Mesothelial cell of epicardium (in vitro differentiated cells): ENCODE data around the gene TMCC1. TPM values are rescaled to one million over a fixed set of nuclear protein-coding genes. Genes with fewer than 3 reads are reported as not detected.
A peak's percentile ranks its signal among the peaks of the same experiment; 100 is the strongest.

Experiments used
- DNase-seq, 2 experiments: peaks; one replicate each; pipeline ENCODE4 v3.0.0; 2021; ENCODE audit warnings: low spot score in 2 of 2; ENCODE audit not compliant: unreplicated experiment in 2 of 2
- H3K27ac Mint-ChIP-seq: 2 replicates; pipeline ENCODE4 v1.8.0; 2021; ENCODE audit warnings: mixed read lengths
- H3K27me3 Mint-ChIP-seq: 2 replicates; pipeline ENCODE4 v1.8.0; 2021; ENCODE audit warnings: low read depth, mixed read lengths
- H3K36me3 Mint-ChIP-seq: 2 replicates; pipeline ENCODE4 v1.8.0; 2021; ENCODE audit warnings: mixed read lengths
- H3K4me1 Mint-ChIP-seq: 2 replicates; pipeline ENCODE4 v1.8.0; 2021; ENCODE audit warnings: mixed read lengths
- H3K4me3 Mint-ChIP-seq: 2 replicates; pipeline ENCODE4 v1.8.0; 2021; ENCODE audit warnings: mild to moderate bottlenecking, moderate library complexity, mixed read lengths
- H3K9me3 Mint-ChIP-seq: 2 replicates; pipeline ENCODE4 v1.8.0; 2021; ENCODE audit warnings: mixed read lengths
- total RNA-seq: library from RNA; stranded (reverse); gene quantifications from 3 replicates; pipeline ENCODE4 v1.2.1, GENCODE V29; 2021
- TF ChIP-seq, protein P1 (sequence below): fragments of 200-600 bp; sonication (generic); IDR thresholded peaks from one replicate; pipeline ENCODE4 v1.5.0; 2021; ENCODE audit warnings: antibody characterized with exemption; ENCODE audit not compliant: unreplicated experiment

Gene TMCC1
- total RNA-seq, 1 donor from 2014 or later, result 52.4 TPM

DNA sequence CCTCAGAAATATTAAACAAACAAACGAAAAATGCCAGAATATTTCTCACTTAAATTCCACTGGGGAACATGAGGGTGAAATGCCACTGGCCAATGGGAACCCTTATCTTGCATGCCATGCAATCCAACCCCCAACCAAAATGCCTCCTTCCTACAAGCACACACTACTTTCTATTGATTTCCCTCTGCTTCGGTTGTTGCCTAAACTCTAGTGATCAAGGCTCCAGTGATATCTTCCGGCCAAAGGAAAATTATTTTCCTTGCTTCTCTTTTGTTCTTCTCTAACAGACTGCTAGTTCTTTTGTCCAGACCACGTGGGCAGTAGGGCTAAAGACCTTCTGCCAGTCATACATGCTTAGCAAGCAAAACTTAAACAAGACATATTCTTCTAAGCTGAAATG is 115.7 kb downstream of the TMCC1 start:
- H3K4me1 Mint-ChIP-seq, result peaks cover 7% of the 10 kb centered on the region
- H3K9me3 Mint-ChIP-seq, result peaks cover 5% of the 10 kb centered on the region
- H3K4me3 Mint-ChIP-seq, result no peak overlapping the region
- peak overlapping the region; percentile 24 for H3K27ac Mint-ChIP-seq
- peaks cover 8% of the 10 kb centered on the region for H3K36me3 Mint-ChIP-seq
- H3K27me3 Mint-ChIP-seq, result no peaks in the 10 kb centered on the region
- TF ChIP-seq, protein P1, sequence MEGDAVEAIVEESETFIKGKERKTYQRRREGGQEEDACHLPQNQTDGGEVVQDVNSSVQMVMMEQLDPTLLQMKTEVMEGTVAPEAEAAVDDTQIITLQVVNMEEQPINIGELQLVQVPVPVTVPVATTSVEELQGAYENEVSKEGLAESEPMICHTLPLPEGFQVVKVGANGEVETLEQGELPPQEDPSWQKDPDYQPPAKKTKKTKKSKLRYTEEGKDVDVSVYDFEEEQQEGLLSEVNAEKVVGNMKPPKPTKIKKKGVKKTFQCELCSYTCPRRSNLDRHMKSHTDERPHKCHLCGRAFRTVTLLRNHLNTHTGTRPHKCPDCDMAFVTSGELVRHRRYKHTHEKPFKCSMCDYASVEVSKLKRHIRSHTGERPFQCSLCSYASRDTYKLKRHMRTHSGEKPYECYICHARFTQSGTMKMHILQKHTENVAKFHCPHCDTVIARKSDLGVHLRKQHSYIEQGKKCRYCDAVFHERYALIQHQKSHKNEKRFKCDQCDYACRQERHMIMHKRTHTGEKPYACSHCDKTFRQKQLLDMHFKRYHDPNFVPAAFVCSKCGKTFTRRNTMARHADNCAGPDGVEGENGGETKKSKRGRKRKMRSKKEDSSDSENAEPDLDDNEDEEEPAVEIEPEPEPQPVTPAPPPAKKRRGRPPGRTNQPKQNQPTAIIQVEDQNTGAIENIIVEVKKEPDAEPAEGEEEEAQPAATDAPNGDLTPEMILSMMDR, result no peak
- no peak for DNase-seq

DNA sequence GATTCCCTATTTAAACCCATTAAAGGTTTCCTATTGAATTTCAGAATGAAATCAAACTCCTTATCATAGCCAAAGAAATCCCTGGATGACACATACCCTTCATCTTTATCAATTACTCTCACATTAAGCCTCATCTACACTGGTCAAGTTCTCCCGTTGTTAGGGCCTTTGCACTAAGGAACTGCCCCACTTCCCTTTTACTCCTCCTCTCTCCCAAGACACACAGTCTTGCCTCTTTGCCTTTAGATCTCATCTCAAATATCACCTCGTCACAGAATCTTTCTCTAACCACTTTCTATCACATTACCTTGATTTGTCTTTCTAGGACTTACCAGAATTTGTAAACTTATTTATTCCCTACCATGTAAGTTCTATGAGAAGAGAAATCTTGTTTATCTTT is 117.6 kb downstream of the TMCC1 start:
- Mint-ChIP-seq H3K27ac (no peak overlapping the region), H3K4me1 (peaks cover 7% of the 10 kb centered on the region), H3K36me3 (peaks cover 8% of the 10 kb centered on the region), H3K27me3 (no peaks in the 10 kb centered on the region), H3K4me3 (no peak overlapping the region), H3K9me3 (peaks cover 5% of the 10 kb centered on the region)
- TF ChIP-seq, protein P1, result no peak
- no peak for DNase-seq

DNA sequence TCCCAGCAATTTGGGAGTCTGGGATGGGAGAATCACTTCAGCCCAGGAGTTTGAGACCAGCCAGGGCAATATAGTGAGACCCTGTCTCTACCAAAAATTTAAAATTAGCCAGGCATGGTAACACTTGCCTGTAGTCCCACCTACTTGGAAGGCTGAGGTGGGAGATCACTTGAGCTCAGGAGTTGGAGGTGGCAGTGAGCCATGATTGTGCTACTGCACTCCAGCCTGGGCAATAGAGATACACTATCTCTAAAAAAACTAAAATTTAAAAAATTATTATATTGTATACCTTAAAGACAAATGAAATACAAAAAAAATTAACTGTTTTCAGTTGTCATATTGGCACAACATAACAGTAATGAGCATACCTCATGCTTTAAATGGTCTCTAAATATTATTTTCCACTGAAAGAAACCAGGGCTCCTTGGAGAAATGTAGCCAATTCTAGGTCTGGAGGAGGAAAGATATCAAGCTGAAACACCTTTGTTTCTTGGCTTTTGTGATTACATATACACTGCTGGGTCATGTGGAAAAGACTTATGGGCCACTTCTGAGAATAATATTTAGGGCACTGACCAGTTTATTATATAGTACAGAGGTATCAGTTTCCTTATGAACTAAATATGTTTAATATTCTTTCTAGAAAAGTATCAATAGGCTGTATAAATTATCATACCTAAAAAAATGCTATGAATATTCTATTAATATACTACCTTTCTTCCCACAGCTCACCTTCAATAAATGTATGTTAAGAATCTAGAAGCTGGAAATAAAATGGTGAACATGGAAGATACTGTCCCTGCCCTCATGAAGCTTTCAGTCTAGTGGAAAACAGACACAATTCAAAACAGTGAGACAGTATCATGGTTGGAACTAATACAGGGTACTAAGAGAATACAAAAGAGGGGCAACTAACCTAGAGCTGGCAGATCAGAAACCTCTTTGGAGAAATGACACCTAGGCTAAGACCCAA is 119.5 kb downstream of the TMCC1 start:
- H3K4me1 Mint-ChIP-seq, result peaks cover 7% of the 10 kb centered on the region
- H3K9me3 Mint-ChIP-seq, result peaks cover 5% of the 10 kb centered on the region
- no peaks in the 10 kb centered on the region for H3K27me3 Mint-ChIP-seq
- no peak for DNase-seq
- no peak overlapping the region for H3K27ac Mint-ChIP-seq
- TF ChIP-seq, protein P1, result no peak
- H3K4me3 Mint-ChIP-seq, result no peak overlapping the region
- peaks cover 8% of the 10 kb centered on the region for H3K36me3 Mint-ChIP-seq

DNA sequence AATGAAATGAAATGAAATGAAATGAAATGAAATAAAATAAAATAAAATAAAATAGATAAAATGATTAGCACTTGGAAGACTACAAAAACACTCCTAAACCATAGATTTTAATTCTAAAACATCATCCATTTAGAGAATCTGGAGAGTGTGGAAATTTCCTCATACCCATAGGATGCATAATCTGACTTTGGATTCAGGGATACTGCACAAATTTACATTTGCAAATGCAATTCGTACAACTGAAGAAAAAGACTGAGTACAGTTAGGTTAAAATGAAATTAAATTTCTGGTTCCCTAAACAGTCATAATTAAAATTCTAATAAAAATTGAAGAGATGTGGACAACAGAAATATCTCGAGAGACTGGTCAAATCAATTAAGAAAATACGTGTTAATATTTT is 122.9 kb downstream of the TMCC1 start:
- H3K9me3 Mint-ChIP-seq, result peaks cover 5% of the 10 kb centered on the region
- peaks cover 4% of the 10 kb centered on the region for H3K4me1 Mint-ChIP-seq
- TF ChIP-seq, protein P1, result no peak
- peaks cover 8% of the 10 kb centered on the region for H3K36me3 Mint-ChIP-seq
- no peak overlapping the region for H3K27ac Mint-ChIP-seq
- no peak overlapping the region for H3K4me3 Mint-ChIP-seq
- no peak for DNase-seq
- no peaks in the 10 kb centered on the region for H3K27me3 Mint-ChIP-seq

DNA sequence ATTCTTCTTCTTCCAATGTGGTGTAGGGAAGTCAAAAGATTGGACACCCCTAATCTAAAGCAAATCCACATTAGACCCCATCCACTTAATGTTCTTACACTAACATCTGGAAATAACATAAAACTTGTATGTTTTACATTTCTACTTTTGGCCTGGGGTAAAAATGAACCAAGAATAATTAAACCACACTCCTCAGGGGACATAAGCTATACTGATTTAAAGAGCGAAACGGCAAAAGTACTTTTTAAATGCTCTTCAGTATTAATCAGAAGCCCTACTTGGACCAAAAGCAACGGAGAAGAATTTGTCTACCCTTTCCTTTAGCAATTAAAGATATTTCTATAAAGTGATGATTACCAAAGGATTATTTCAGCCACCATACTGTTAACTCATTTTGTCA is 123.9 kb downstream of the TMCC1 start:
- H3K36me3 Mint-ChIP-seq, result peaks cover 4% of the 10 kb centered on the region
- DNase-seq, result no peak
- no peaks in the 10 kb centered on the region for H3K27me3 Mint-ChIP-seq
- TF ChIP-seq, protein P1, result no peak
- H3K27ac Mint-ChIP-seq, result no peak overlapping the region
- H3K4me1 Mint-ChIP-seq, result peaks cover 4% of the 10 kb centered on the region
- H3K4me3 Mint-ChIP-seq, result no peak overlapping the region
- peaks cover 4% of the 10 kb centered on the region for H3K9me3 Mint-ChIP-seq
